Cardiac muscle cell (in vitro differentiated cells and primary cell): ENCODE results near the gene NBL1. TPM values are rescaled to one million over a fixed set of nuclear protein-coding genes. Genes with fewer than 3 reads are reported as not detected.

Experiments
- DNase-seq, 2 donors: peaks; one replicate each; pipeline versions ENCODE4 v3.0.0 to v3.0.0-alpha.2; 2010 to 2017; ENCODE audit warnings: low read depth in 1 of 2, low spot score in 1 of 2
- H3K27ac ChIP-seq: fragments of 200-600 bp; sonication (generic); 2 replicates; pipeline ENCODE4 v1.5.1; 2016
- H3K27me3 ChIP-seq: fragments of 200-600 bp; sonication (generic); 2 replicates; pipeline ENCODE4 v1.6.0; 2016; ENCODE audit warnings: control low read depth
- H3K36me3 ChIP-seq: fragments of 200-600 bp; sonication (generic); 2 replicates; pipeline ENCODE4 v1.5.1; 2016; ENCODE audit warnings: control low read depth
- H3K4me1 ChIP-seq: fragments of 200-600 bp; sonication (generic); 2 replicates; pipeline ENCODE4 v1.8.1; 2017; ENCODE audit warnings: low read depth, mild to moderate bottlenecking, mixed run types
- H3K4me3 ChIP-seq: fragments of 200-600 bp; sonication (generic); 2 replicates; pipeline ENCODE4 v1.5.1; 2016; ENCODE audit warnings: mild to moderate bottlenecking
- H3K9me3 ChIP-seq: fragments of 200-600 bp; sonication (generic); 2 replicates; pipeline ENCODE4 v1.5.1; 2017; ENCODE audit warnings: low read depth, mild to moderate bottlenecking, control low read depth
- polyA plus RNA-seq: library from polyadenylated mRNA; unstranded; fragments of >200 nt; fragmentation: Nextera tagmentation; extraction: Ambion mirVana; gene quantifications from 2 replicates; pipeline ENCODE4 v1.2.1, GENCODE V29; 2016
- total RNA-seq: library from RNA; depleted of rRNA; stranded (reverse); fragments of >200 nt; gene quantifications from 2 replicates; pipeline ENCODE4 v1.2.3, GENCODE V29; 2016
- TF ChIP-seq, protein P1 (sequence below): IDR thresholded peaks from 2 replicates; pipeline ENCODE4 v1.5.1; 2012; ENCODE audit warnings: low read depth, mild to moderate bottlenecking, low read length

The NBL1 gene
- total and polyA plus RNA-seq, 2 experiments from 2014 or later, result 1.4 to 1.9 TPM

DNA sequence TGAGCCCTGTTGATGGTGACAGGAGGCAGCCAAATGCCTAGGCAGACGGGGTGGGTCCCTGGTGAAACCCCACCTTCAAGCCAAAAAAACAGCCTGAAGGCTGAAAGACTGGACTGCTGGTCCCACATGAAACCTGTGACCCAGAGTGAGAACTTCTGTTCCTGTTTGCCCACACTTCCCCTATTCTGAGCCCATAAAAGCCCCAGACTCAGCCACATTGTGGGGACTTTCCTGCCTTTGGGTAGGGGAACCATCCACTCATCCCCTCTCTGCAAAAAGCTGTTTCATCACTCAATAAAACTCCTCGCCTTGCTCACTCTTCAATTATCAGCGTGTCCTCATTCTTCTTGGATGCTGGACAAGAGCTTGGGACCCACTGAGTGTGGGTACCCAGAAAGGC lies 45.7 kb downstream of the NBL1 start:
- no peak overlapping the region for H3K27ac ChIP-seq
- TF ChIP-seq, protein P1, sequence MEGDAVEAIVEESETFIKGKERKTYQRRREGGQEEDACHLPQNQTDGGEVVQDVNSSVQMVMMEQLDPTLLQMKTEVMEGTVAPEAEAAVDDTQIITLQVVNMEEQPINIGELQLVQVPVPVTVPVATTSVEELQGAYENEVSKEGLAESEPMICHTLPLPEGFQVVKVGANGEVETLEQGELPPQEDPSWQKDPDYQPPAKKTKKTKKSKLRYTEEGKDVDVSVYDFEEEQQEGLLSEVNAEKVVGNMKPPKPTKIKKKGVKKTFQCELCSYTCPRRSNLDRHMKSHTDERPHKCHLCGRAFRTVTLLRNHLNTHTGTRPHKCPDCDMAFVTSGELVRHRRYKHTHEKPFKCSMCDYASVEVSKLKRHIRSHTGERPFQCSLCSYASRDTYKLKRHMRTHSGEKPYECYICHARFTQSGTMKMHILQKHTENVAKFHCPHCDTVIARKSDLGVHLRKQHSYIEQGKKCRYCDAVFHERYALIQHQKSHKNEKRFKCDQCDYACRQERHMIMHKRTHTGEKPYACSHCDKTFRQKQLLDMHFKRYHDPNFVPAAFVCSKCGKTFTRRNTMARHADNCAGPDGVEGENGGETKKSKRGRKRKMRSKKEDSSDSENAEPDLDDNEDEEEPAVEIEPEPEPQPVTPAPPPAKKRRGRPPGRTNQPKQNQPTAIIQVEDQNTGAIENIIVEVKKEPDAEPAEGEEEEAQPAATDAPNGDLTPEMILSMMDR, result no peak
- no peak for DNase-seq
- H3K36me3 ChIP-seq, result no peaks in the 10 kb centered on the region
- H3K27me3 ChIP-seq, result no peaks in the 10 kb centered on the region
- no peaks in the 10 kb centered on the region for H3K4me1 ChIP-seq
- H3K4me3 ChIP-seq, result no peak overlapping the region
- no peaks in the 10 kb centered on the region for H3K9me3 ChIP-seq

DNA sequence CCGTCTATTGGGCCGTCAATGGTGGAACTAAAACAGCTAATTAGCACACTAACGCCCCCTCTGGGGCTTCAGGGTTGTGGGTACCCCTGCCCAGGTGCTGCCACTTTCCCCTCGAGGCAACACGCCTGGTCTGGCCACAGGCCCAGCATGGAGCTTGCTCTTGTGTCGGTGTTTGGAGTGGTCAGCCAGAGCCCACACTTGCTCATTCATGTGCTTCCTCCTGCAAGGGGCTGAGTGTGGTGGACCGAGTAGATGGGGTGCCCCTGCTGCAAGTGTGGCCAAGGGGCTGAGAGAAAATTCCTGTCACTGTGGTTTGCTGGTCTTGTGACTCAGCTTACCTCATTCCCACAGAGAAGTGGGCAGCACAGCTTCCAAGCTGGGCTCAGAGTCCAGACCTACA lies 46.2 kb downstream of the NBL1 start:
- no peaks in the 10 kb centered on the region for H3K4me1 ChIP-seq
- H3K36me3 ChIP-seq, result no peaks in the 10 kb centered on the region
- TF ChIP-seq, protein P1, result no peak
- H3K27me3 ChIP-seq, result no peaks in the 10 kb centered on the region
- H3K9me3 ChIP-seq, result no peaks in the 10 kb centered on the region
- DNase-seq, result no peak
- H3K4me3 ChIP-seq, result no peak overlapping the region
- H3K27ac ChIP-seq, result no peak overlapping the region

DNA sequence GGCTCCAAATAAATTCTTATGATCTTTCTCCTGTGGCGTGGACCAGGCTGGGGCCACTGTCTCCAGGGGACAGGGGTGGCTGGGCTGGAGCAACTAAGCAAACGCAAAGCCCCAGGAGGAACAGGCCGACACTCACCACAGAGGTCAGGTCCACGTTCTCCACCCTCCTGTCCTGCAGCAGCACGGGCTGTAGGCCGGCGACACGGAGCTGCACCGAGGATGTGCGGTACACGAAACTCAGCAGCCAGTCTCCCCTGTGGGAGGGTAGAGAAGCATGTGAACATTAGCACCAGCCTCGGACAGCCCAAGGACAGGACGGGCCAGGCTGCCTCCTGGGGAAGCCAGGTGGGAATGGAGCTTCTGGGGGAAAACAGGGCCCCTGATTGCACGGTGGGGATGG lies 50.2 kb downstream of the NBL1 start:
- H3K27ac ChIP-seq, result no peak overlapping the region
- TF ChIP-seq, protein P1, result no peak
- no peaks in the 10 kb centered on the region for H3K4me1 ChIP-seq
- DNase-seq, result no peak
- no peaks in the 10 kb centered on the region for H3K9me3 ChIP-seq
- H3K4me3 ChIP-seq, result no peak overlapping the region
- H3K27me3 ChIP-seq, result no peaks in the 10 kb centered on the region
- H3K36me3 ChIP-seq, result no peaks in the 10 kb centered on the region

DNA sequence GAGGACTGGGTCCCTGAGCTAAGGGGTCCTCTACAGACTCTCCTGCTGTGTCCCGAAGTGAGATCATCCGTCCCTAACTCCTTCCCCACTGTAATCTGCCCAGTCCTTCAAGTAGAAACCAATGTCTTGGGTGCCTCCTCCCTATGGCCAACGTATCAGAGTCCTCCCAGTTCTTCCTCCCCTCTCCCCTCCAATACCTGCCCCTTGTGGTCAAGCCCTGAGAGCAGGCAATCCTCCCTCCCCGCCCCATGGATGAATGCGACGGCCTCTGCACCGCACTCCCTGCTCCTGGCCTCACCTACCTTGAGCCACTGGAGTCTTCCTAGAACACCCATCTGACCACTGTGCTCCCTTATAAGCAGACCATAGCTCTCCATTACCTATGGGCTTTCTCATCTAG lies 51.7 kb downstream of the NBL1 start:
- no peak for DNase-seq
- no peaks in the 10 kb centered on the region for H3K9me3 ChIP-seq
- no peaks in the 10 kb centered on the region for H3K27me3 ChIP-seq
- H3K4me3 ChIP-seq, result no peak overlapping the region
- H3K27ac ChIP-seq, result no peak overlapping the region
- H3K36me3 ChIP-seq, result no peaks in the 10 kb centered on the region
- TF ChIP-seq, protein P1, result no peak
- H3K4me1 ChIP-seq, result no peaks in the 10 kb centered on the region

DNA sequence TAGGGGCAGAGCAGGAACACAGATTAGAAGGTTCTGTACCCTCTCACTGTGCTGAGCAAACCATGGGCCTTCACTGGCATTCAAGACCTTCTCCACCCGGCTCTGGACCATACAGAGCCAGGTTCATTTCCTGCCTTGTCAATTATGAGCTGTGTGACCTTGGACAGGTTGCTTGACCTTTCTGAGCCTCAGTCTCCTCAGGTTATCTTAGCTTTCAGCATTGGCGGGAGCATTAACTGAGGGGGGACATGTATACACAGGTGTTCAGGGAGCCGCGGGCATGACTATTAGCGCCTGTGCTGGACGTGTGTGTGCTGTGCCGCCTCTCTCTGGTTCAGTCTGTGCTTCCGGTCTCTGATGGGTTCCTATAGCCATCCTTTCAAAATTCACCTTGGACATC lies 52.7 kb downstream of the NBL1 start:
- no peak overlapping the region for H3K4me3 ChIP-seq
- no peaks in the 10 kb centered on the region for H3K4me1 ChIP-seq
- no peaks in the 10 kb centered on the region for H3K36me3 ChIP-seq
- H3K27me3 ChIP-seq, result no peaks in the 10 kb centered on the region
- no peaks in the 10 kb centered on the region for H3K9me3 ChIP-seq
- no peak overlapping the region for H3K27ac ChIP-seq
- TF ChIP-seq, protein P1, result no peak
- DNase-seq, result no peak

DNA sequence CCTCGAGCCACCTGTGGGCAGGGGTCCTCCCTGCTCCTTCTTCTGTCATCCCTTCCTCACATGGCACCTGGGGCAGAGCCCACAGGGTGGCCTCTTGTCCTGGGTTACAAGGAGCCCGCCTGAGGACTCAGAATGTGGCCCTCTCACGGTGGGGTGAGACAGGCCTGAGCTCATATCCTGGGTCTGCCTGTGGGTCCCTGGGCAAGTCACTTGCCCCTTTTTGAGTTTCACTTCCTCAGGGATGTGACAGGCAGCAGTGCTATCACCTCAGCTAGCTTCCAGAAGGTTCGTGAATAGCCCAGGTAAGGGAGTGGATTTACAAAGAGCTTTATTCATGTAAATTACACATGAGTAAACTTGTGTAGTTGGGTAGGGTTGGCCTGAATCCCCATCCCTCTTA lies 54.1 kb downstream of the NBL1 start:
- Histone ChIP-seq H3K4me1 (no peaks in the 10 kb centered on the region), H3K27me3 (no peaks in the 10 kb centered on the region), H3K27ac (no peak overlapping the region), H3K36me3 (no peaks in the 10 kb centered on the region), H3K9me3 (no peaks in the 10 kb centered on the region), H3K4me3 (no peak overlapping the region)
- TF ChIP-seq, protein P1, result no peak
- no peak for DNase-seq
